SK-N-SH treated with all-trans-retinoic acid at 6 μM for 48 hours (cell line): ENCODE data around the gene DCDC2C.
"Not testable (repeated sequence)": the region's sequence is repeated elsewhere in the genome, so short reads cannot be mapped to it uniquely, and the experiment has no call there.

Experiments
- ATAC-seq: fragments of 200-7000 bp; cut with Tn5 transposase; 3 replicates; pipeline ENCODE4 v1.9.1; 2020; ENCODE audit warnings: mild to moderate bottlenecking, moderate library complexity
- ARNTL ChIP-seq: fragments of 450-650 bp; formaldehyde crosslinking; IDR thresholded peaks from 2 replicates; pipeline ENCODE4 v1.5.0; 2020; ENCODE audit warnings: low read depth, mild to moderate bottlenecking, moderate library complexity, borderline replicate concordance
- ESRRG ChIP-seq: fragments of 250-450 bp; sonication (Bioruptor Pico); IDR thresholded peaks from 2 replicates; pipeline ENCODE4 v1.6.1; 2021; ENCODE audit warnings: mild to moderate bottlenecking
- ISL1 ChIP-seq: fragments of 250-450 bp; sonication (Bioruptor Pico); IDR thresholded peaks from 2 replicates; pipeline ENCODE4 v2.1.2; 2022; ENCODE audit warnings: mild to moderate bottlenecking, moderate library complexity
- OSR1 ChIP-seq: fragments of 250-450 bp; sonication (Bioruptor Pico); IDR thresholded peaks from 2 replicates; pipeline ENCODE4 v1.8.0; 2022; ENCODE audit warnings: moderate library complexity, mild to moderate bottlenecking, inconsistent platforms
- PPARA ChIP-seq: fragments of 250-450 bp; sonication (Bioruptor Pico); IDR thresholded peaks from 2 replicates; pipeline ENCODE4 v1.5.0; 2020; ENCODE audit warnings: mild to moderate bottlenecking, borderline replicate concordance
- RARB ChIP-seq: fragments of 250-450 bp; sonication (Bioruptor Pico); IDR thresholded peaks from 2 replicates; pipeline ENCODE4 v1.8.0; 2021; ENCODE audit warnings: mild to moderate bottlenecking, moderate library complexity
- SNAI2 ChIP-seq: fragments of 250-450 bp; sonication (Bioruptor Pico); IDR thresholded peaks from 2 replicates; pipeline ENCODE4 v1.5.0; 2020; ENCODE audit warnings: mild to moderate bottlenecking, moderate library complexity
- ZFP3 ChIP-seq: fragments of 250-450 bp; sonication (Bioruptor Pico); IDR thresholded peaks from 2 replicates; pipeline ENCODE4 v1.5.0; 2020; ENCODE audit warnings: mild to moderate bottlenecking, moderate library complexity
- ZFP30 ChIP-seq: fragments of 450-650 bp; formaldehyde crosslinking; IDR thresholded peaks from 2 replicates; pipeline ENCODE4 v1.5.0; 2022; ENCODE audit warnings: mild to moderate bottlenecking, moderate library complexity
- ZNF565 ChIP-seq: fragments of 450-650 bp; formaldehyde crosslinking; conservative IDR thresholded peaks from 2 replicates; pipeline ENCODE4 v1.5.0; 2020; ENCODE audit warnings: low read depth, mild to moderate bottlenecking, moderate library complexity
- ZNF8 ChIP-seq: fragments of 450-650 bp; formaldehyde crosslinking; IDR thresholded peaks from 2 replicates; pipeline ENCODE4 v1.5.0; 2020; ENCODE audit warnings: mild to moderate bottlenecking, moderate library complexity
- TF ChIP-seq, protein P1 (sequence below): fragments of 250-450 bp; sonication (Bioruptor Pico); IDR thresholded peaks from 2 replicates; pipeline ENCODE4 v1.5.1; 2021; ENCODE audit warnings: mild to moderate bottlenecking, moderate library complexity
- TF ChIP-seq, protein P2 (sequence below): fragments of 250-450 bp; sonication (Bioruptor Pico); IDR thresholded peaks from 2 replicates; pipeline ENCODE4 v1.8.0; 2021; ENCODE audit warnings: low read depth, mild to moderate bottlenecking, moderate library complexity, borderline replicate concordance
- TF ChIP-seq, protein P3 (sequence below): fragments of 250-450 bp; sonication (Bioruptor Pico); IDR thresholded peaks from 2 replicates; pipeline ENCODE4 v1.5.1; 2020; ENCODE audit warnings: low read depth, mild to moderate bottlenecking, moderate library complexity

DCDC2C gene

DNA sequence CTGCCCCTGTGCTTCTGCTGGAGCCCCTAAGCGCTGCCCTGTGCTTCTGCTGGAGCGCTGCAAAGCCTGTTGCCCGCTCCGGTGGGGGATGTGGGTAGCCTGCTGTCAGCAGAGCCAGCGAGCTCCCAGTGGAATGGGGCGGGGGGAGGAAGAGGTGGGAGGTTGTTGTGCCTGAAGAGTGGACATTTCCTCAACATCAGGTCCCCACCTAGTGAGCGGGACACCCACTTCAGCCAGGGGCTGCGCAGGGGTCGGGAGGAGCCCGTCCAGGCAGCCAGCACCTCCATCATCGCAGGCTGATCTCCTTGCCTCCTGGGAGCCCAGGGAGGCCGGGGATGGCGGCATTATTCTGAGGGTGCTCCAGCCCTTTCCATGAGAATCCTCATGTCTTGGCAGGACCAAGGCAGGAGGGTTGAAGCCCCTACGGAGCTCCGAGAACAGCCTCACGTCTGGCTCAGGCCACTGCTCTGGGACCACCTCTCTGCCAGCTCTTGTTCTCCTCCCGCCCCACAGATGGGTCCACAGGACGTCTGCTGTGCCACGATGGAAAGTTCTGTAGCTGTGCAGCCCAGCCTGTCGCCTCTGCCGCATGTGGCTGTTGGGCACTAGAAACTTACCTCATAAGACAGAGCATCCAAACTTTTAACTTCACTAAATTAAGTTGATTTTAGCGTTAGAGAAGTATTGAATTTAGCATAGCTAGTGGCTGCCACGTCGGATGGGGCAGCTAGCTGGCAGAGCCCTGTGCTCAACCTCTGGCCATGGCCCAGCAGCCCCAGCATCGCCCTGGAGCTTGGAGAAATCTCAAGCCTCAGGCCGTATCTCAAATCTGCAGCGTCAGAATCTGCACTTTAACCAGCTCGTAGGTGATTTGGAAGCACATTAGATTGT is 47.3 kb upstream of the DCDC2C start (continued):
- TF ChIP-seq, protein P1, sequence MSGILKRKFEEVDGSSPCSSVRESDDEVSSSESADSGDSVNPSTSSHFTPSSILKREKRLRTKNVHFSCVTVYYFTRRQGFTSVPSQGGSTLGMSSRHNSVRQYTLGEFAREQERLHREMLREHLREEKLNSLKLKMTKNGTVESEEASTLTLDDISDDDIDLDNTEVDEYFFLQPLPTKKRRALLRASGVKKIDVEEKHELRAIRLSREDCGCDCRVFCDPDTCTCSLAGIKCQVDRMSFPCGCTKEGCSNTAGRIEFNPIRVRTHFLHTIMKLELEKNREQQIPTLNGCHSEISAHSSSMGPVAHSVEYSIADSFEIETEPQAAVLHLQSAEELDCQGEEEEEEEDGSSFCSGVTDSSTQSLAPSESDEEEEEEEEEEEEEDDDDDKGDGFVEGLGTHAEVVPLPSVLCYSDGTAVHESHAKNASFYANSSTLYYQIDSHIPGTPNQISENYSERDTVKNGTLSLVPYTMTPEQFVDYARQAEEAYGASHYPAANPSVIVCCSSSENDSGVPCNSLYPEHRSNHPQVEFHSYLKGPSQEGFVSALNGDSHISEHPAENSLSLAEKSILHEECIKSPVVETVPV (CRISPR knock-in tag): no peak
- TF ChIP-seq PPARA: no peak
- TF ChIP-seq ZNF565 (CRISPR knock-in tag): no peak

DNA sequence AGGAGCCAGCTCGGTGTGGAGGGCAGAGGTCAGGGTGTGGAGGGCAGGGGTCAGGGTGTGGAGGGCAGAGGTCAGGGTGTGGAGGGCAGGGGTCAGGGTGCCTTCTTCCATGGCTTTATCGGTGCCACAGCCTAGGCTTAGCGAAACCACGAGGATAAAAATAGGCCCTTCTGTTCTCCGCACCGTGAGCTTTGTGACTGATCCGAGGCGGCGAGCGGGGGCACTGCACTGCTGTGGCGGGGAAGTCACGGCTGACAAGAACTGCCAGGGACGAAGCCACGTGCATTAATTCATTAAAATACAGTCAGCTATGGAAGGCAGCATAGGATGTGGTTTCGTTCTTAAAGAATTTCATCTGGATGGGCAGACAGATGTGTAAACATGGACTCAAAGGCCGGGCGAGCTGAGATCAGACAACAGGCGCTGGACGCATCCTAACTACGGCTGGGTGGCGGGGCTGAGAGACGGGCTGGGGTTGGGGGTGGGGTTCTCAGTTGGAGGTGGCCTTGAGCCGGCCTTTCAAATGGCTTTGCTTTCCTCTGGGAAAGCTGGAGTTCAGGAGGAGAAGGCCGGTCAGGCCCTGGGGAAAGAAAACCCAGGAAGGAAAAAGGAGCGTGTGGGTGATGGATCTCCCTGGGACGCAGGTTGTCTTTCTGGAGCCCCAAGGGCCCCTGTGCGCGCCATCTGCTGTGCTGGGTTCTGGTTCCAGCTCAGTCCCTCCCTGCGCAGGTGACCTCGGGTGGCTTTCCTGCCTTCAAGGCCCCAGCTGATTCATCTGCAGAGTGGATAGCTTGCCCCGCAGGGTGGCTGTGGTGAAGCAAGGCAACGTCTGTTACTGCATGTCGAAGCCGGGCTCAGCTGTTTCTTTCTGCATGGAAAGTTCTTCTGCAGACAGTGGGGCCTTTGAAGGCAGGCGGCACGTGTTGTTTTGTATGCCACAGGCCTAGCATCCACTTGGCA is 46.3 kb upstream of the DCDC2C start:
- no peak for TF ChIP-seq ZNF565 (CRISPR knock-in tag)
- TF ChIP-seq ESRRG: no peak
- TF ChIP-seq, protein P1 (CRISPR knock-in tag): no peak
- no peak for ATAC-seq

DNA sequence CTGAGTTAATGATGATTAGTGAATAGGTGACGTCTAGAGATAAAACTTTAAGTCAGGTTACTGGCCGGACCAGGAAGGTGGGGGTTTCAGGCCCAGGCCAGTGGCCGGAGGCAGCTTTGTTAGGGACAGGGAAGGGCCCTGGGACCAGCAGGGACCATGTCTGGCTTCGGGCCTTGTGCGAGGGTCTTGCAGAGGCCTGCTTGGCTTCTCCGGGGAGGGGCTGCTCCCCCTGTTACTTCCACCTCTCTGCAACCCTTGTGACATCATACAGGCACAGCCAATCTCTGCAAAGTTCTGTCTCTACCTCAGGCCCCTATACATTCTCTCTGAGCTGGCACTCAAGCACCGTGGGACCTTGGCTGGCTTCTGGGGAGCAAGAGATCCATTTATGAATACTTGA is 45.5 kb upstream of the DCDC2C start, which contains the start of gene ALLC:
ALLC (plus strand) TSS at position 320 of the 400 bp plus-strand sequence. CDS start 12,958 bp downstream, outside the sequence.
- no peak for TF ChIP-seq PPARA
- TF ChIP-seq OSR1 (CRISPR knock-in tag): no peak
- no peak for TF ChIP-seq ZNF8
- no peak for TF ChIP-seq SNAI2 (CRISPR knock-in tag)
- TF ChIP-seq, protein P2, sequence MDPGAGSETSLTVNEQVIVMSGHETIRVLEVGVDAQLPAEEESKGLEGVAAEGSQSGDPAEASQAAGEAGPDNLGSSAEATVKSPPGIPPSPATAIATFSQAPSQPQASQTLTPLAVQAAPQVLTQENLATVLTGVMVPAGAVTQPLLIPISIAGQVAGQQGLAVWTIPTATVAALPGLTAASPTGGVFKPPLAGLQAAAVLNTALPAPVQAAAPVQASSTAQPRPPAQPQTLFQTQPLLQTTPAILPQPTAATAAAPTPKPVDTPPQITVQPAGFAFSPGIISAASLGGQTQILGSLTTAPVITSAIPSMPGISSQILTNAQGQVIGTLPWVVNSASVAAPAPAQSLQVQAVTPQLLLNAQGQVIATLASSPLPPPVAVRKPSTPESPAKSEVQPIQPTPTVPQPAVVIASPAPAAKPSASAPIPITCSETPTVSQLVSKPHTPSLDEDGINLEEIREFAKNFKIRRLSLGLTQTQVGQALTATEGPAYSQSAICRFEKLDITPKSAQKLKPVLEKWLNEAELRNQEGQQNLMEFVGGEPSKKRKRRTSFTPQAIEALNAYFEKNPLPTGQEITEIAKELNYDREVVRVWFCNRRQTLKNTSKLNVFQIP (CRISPR knock-in tag): no peak
- TF ChIP-seq, protein P1 (CRISPR knock-in tag): no peak
- TF ChIP-seq RARB: no peak
- no peak for TF ChIP-seq ISL1 (CRISPR knock-in tag)
- TF ChIP-seq, protein P3, sequence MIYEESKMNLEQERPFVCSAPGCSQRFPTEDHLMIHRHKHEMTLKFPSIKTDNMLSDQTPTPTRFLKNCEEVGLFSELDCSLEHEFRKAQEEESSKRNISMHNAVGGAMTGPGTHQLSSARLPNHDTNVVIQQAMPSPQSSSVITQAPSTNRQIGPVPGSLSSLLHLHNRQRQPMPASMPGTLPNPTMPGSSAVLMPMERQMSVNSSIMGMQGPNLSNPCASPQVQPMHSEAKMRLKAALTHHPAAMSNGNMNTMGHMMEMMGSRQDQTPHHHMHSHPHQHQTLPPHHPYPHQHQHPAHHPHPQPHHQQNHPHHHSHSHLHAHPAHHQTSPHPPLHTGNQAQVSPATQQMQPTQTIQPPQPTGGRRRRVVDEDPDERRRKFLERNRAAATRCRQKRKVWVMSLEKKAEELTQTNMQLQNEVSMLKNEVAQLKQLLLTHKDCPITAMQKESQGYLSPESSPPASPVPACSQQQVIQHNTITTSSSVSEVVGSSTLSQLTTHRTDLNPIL (CRISPR knock-in tag): no peak
- TF ChIP-seq ZFP30 (CRISPR knock-in tag): no peak
- ATAC-seq: no peak

DNA sequence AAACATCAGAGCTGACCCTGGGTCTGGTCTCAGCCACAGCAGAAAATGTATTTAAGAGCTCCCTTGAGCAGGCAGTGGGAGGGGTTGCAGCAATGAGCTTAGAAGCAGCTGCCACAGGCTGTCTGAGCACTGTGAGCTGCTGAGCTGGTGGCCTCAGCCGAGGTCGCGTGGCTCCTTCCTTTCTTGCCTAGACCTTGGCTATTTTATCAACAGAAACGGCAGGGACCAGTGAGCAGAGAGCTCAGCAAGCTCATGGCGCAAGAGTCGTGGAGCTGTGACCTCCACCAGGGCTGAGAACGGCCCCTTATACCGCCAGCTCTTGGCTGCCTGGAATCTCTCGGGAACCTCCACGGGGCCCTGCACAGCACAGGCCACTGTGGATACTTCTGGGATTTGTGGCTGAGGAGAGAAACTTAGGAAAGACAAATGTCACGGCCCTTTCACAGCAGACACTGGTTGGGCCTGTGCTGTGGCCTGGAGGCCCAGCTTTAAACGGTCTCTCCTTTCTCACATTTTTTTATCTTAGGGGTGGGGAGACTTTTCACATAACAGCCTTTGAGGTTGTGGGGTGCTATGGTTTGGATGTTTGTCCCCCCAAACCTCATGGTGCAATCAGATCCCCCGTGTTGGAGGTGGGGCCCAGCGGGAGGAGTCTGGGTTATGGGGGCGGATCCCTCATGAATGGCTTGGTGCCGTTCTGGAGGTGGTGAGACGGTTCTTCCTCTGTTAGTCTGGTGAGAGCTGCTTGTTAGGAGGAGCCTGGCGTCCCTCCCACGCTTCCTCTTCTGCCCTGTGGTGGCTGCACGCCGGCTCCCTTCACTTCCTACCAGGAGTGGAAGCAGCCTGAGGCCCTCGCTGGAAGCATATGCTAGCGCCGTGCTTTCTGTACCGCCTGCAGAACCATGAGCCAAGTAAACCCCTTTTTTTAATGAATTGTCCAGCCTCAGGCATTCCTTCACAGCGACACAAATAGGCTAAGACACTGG is 43.6 kb upstream of the DCDC2C start:
- TF ChIP-seq, protein P3 (CRISPR knock-in tag): no peak
- no peak for TF ChIP-seq ZFP3 (CRISPR knock-in tag)
- TF ChIP-seq ARNTL: no peak
- no peak for ATAC-seq

DNA sequence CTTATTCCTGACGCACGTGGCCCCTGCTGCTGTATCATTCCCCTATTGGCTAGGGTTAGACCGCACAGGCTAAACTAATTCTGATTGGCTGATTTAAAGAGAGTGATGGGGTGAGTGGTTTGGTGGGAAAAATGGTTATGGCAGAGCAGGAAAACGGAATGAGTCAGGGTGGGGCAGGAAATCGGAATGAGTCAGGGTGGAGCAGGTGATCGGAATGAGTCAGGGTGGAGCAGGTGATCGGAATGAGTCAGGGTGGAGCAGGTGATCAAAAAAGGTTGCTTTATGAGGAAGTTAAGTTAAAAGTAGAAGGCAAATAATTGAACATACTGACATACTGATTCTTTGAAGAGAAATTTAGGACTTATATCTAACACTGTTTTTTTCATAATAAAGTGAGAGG is 42.7 kb upstream of the DCDC2C start:
- ATAC-seq: not testable (repeated sequence)
